ENCODE data around the gene SPPL2B.
A peak's percentile ranks its signal among the peaks of the same experiment; 100 is the strongest.
"Not testable (repeated sequence)": the region's sequence is repeated elsewhere in the genome, so short reads cannot be mapped to it uniquely, and the experiment has no call there.

Gene SPPL2B, protein sequence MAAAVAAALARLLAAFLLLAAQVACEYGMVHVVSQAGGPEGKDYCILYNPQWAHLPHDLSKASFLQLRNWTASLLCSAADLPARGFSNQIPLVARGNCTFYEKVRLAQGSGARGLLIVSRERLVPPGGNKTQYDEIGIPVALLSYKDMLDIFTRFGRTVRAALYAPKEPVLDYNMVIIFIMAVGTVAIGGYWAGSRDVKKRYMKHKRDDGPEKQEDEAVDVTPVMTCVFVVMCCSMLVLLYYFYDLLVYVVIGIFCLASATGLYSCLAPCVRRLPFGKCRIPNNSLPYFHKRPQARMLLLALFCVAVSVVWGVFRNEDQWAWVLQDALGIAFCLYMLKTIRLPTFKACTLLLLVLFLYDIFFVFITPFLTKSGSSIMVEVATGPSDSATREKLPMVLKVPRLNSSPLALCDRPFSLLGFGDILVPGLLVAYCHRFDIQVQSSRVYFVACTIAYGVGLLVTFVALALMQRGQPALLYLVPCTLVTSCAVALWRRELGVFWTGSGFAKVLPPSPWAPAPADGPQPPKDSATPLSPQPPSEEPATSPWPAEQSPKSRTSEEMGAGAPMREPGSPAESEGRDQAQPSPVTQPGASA

DNA sequence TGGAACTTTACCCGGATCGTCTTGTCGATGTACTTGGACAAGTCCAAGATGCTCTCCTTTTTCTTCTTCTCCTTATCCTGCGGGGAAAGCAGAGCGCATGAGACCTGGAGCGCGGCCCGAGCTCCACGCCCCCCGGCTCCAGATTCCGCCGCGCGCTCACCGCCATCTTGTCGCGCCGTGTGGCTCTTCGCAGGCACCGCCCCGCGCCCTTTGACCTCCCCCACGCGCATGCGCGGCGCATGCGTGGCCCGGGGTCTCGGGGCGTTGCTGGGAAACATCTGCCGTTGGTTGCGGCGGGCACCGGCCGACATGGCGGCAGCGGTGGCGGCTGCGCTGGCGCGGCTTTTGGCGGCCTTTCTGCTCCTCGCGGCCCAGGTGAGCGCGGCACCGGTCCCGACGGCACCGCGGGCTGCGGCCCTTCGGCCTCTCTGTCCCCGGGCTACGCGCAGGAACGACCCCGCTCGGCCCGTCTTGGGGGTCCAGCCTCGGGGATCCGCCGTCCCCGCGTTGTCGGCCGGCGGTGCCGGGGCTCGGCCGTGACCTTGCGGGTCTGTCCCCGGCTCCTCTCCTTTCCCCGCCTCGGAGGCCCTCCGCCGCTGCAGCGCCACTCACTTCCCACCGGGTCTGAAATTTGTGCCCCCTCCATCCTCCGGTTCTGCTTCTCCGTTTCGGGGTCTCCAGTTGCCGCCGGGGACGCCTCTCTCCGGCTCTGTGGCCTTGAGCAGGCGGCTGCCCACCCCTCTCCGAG is at the start of gene SPPL2B, which contains the start of gene LSM7:
SPPL2B (plus strand) TSS at position 284 of the 748 bp plus-strand sequence; CDS start at position 310, 26 bp downstream.
LSM7 (minus strand) TSS at position 186 of the 748 bp plus-strand sequence; CDS start at position 166, 20 bp downstream.
- DNase-seq (ENCODE audit: low spot score), result peak; percentile 90

DNA sequence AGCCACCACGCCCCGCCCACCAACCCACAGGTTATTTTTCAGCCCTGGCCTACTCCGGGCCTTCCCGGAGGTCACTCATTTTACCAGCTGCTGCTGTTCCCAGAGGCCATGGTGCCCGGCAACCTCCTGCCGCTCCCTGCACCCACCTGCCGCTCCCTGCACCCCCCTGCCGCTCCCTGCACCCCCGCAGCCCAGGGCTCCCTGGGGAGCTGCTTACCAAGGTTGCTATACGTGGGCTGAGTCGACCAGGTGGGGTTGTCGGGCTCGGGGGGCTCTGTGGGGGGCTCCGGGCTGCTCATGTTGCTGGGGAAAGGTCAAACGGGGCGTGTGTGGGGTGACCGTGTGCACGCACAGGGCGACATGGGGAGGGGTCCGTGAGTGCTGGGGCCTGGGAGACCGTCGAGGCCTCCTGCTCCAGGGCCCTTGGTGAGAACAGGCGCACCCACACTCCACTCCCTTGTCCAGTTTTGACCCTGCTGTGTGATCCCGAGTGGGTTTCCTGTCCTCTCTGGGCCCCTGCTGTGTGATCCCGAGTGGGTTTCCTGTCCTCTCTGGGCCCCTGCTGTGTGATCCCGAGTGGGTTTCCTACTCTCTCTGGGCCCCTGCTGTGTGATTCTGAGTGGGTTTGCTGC is 47.7 kb upstream of the SPPL2B start:
- DNase-seq (ENCODE audit: low spot score), result no peak

DNA sequence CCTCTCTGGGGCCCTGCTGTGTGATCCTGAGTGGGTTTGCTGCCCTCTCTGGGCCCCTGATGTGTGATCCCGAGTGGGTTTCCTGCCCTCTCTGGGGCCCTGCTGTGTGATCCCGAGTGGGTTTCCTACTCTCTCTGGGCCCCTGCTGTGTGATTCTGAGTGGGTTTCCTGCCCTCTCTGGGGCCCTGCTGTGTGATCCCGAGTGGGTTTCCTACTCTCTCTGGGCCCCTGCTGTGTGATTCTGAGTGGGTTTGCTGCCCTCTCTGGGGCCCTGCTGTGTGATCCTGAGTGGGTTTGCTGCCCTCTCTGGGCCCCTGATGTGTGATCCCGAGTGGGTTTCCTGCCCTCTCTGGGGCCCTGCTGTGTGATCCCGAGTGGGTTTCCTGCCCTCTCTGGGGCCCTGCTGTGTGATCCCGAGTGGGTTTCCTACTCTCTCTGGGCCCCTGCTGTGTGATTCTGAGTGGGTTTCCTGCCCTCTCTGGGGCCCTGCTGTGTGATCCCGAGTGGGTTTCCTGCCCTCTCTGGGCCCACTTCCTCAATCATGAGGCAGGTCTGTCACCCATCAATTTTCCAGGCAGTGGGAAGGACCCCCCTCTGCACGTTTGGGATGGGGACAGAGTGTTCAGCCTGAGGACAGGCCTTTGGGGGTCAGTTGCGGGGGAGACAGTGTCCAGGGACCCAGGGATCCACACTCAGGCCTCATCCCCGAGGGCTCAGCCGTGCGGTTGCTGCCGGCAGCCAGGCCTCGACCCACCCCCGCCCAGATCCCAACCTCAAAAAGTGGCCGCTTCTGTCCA is 47.0 kb upstream of the SPPL2B start:
- not testable (repeated sequence) for DNase-seq (ENCODE audit: low spot score)

DNA sequence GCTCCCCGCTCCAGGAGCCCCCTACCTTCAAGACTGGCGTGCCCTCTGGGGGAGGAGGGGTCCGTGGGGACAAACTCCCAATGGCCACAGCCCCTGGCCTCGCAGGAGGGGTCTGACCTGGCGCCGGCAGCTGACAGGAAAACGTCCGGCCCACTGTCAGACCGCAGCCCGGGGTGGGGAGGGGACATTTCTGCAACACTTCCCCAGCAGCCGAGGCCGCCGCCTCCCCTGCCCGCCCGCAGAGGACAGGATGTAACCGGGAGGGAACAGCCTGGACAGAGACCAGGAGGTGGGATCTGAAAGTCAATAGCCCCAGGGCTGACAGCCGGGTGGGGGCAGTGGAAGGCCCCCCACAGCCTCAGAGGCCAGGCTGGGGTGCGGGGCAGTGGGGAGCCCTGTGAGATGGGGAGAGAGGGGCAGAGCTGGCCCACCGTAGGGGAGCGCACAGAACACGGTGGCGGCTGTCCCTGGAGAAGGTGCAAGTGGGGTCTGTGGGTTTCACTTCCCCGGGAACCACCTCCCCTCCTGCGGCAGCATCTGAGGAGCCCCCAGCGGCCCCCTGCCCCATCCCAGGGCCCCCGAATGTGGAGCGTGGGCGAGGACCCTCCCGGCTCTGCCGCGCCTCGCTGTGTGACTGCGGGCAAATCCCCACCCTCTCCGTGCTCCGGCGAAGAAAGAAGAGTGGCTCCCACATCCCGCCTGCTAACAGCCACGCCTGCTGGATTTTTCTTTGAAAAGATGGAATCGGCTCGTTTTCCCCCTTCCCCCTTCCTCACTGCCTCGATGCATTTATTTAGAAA is 46.2 kb upstream of the SPPL2B start, which contains the start of gene PEAK3:
PEAK3 (minus strand) TSS at position 114 of the 800 bp plus-strand sequence. CDS start 1,244 bp downstream, outside the sequence.
- DNase-seq (ENCODE audit: low spot score), result peak; percentile 39

DNA sequence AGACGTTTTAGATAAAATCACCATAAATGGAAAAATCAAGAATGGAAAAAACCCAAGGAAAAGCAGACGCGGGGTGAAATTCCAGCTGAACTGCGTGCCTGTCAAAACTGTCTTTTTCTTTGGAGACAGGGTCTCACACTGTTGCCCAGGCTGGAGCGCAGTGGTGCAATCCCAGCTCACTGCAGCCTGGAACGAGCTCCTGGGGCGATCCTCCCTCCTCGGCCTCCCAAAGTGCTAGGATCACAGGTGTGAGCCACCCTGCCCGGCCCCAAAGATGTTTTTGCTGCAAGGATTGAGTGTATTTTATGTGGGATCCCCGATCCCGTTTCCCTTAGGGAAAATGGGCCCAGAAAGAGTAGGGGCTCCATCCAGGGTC is 45.6 kb upstream of the SPPL2B start:
- DNase-seq (ENCODE audit: low spot score), result no peak

DNA sequence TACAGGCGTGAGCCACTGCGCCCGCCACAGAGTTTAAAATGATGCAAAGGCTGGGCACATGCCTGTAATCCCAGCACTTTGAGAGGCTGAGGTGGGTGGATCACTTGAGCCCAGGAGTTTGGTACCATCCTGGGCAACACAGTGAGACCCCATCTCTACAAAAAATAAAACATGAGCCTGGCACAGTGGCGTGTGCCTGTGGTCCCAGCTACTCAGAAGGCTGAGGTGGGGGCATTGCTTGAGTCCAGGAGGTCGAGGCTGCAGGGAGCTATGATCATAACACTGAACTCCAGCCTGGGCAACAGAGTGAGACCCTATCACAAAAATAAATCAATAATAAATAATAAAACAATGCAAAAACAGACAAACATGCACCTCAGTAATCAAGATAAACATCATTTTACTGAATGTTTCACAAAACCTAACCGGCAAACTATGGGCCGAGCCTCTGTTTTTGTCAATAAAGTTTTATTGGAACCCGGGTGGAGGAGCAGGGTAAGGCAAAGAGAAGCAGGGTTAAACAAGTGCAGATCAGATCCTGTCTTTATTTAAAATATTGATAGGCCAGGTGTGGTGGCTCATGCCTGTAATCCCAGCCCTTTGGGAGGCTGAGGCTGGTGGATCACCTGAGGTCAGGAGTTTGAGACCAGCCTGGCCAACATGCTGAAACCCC is 44.5 kb upstream of the SPPL2B start:
- DNase-seq (ENCODE audit: low spot score), result no peak

DNA sequence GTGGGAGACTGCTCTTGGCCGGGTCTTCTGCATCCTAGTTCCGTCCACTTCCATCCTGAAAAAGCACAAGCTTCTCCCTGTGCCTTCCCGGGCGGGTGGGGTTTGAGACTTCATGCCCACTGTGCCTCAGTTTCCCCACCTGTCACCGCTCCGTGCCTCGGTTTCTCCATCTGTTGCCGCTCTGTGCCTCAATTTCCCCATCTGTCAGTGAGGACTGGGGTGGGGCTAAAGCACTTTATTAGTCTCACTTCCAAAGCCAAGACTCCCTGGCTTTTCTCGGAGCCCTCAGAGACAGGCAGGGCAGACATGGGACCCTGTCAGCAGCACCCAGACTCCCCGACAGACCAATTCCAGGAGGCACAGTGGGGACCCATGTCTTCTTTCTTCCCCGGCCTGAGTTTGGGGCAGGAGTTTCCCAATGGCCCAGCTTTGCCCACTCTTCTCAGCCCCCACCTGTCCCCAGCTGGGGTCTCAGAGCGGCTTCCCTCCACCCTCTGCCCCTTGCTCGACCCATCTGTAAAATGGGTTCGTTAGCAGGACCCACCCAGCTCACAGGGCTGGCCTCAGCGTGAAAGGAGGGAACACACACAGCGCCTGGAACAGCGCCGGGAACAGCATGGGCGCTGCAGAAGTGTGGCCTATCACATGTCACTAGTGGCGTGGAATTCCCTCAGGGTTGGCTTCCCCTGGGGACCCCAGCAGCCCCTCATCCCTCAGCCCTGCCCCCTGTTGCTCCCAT is 41.9 kb upstream of the SPPL2B start:
- no peak for DNase-seq (ENCODE audit: low spot score)

DNA sequence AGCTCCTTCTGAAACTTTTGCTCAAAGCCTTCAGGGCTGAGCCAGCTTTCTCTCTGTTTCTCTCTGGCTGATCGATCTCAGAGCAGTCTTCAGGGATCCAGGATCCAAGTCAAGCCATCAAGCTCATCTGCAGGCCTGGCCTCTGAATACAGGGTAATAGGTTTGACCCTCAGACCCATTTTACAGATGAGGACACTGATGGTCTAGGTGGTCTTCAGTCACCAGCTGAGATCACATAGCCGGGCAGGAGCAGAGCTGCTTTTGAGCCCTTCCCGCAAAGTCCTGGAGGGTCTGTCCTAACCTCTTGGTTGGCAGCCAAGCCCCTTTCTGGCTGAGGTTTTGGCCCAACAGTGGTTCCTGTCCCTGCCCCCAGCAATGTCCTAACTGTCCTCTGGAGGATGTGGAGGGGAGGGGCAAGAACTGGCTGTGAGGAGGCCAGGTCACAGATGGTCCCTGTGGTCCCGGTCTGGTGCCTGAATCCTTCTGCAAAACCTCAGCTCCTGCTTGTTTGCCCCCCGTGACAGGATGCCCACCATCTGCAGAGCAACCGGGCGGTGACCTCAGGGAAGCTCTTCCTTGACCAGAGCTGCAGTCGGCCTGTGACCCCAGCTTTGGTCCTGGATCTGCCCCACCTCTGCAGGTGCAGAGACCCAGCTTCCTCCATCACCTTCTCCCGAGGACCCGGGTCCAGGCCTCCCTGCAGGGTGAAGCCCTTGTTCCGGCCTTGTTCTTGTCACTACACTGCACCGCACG is 40.7 kb upstream of the SPPL2B start:
- no peak for DNase-seq (ENCODE audit: low spot score)

DNA sequence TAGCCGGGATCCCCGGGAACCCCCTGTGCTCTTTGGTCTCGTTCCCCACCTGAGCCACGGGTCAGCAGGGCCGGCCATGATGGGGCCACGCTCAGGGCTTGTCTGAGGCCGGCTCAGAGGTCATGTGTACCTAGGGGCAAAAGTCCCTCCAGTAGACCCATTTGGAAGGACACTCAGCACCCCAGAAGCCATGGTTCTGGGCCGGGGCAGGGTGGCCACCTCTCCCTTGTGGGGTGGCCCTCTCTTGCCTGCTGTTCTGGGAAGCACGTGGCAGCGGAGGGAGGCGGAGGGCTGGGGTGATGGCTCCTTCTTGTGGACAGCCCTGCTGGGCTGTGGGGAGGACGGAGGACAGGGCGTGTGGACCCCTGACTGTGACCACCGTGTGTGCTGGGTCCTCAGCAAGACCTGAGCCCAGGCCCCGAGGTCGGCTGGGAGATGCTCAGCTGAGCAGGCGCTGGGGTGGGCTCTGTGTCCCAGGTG is 40.1 kb upstream of the SPPL2B start:
- no peak for DNase-seq (ENCODE audit: low spot score)

DNA sequence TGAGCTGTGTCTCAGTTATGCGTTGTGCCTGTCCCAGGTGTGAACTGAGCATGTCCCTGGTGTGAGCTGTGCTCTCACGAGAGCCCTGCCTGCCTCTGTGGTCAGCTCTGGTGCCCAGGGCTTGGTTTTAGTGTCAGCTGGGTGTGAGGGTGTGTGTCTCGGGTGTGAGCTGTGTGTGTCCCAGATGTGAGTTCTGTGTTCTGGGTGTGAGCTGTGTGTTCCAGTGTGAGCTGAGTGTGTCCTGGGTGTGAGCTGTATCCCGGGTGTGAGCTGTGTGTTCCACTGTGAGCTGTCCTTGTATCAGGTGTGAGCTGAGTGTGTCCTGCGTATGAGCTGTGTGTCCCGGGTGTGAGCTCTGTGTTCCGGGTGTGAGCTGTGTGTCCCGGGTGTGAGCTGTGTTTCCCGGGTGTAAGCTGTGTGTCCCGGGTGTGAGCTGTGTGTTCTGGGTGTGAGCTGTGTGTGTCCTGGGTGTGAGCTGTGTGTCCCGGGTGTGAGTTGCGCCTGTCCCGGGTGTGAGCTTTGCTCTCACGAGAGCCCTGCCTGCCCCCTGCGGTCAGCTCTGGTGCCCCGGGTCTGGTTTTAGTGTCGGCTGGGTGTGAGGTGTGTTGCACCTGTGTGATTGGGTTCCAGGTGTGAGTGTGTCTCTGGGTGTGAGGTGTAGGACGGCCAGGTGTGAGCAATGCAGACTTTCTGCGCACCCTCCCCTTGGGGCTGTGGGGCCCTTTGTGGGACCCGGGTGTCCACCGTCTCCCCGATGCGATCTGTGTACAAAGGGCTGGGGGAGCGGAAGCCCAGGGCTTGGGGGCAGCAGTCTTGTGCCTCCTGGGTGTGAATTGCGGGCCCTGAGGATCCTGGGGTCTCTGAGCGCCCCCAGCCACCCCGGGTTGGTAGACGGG is 39.4 kb upstream of the SPPL2B start:
- no peak for DNase-seq (ENCODE audit: low spot score)

DNA sequence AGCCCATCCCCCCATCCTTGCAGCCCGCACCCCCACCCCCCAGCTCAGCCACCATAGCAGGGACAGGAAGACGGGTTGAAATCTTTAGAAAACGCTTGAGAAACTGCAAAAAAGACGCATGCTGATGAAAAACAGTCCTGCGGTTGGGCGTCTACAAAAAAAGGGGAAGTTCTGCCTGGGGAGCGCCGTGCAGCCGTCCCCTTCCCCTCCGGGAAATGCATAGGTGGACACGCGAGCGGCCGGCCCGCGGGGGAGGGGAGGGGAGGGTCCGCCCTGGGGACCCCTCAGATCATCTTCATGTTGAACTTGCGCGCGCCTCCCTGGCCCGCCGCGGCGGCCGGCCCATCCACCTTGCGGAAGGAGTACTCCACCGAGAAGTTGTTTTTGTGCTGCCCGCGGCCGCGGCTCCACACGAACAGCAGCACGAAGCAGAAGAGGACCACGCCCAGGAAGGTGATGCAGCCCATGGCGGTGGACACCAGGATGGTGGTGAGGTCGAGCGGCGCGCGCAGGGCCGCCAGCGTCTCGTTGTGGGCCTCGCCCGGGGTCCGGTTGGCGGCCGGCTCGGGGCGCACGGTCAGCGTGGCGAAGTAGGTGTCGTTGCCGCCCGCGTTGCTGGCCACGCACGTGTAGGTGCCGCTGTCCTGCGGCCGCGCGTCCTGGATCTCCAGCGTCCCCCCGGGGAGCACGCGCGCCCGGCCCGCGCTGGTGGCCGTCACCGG is 38.6 kb upstream of the SPPL2B start:
- DNase-seq (ENCODE audit: low spot score), result no peak

DNA sequence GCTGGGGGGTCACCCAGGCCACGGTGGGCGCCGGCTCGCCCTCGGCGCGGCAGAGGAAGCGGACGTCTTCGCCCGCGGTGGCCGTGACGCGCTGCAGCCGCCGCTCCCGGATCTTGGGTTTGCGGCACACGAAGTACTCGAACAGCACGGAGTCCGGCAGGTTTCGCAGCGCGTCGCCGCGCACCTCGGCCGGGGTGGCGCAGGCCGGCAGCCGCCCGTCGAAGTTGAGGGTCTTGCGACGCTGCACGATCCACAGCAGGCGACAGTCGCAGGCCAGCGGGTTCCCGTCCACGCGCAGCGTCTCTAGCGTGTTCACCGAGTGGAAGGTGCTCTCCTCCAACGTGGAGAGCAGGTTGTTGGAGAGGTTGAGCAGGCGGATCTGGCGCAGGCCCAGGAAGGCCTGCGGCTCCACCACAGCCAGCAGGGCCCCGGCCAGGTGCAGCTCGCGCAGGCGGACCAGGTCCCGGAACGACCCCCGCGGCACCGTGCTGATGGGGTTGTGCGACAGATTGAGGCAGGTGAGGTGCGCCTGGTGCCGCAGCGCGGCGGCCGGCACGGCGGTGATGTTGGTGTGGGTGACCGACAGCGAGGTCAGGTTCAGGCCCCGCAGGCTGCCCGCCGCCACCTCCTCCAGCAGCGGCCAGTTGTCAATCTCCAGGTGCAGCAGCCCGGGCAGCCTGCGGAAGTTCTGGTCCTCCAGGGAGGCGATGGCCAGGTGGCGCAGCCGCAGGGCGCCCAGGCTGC is 37.9 kb upstream of the SPPL2B start:
- no peak for DNase-seq (ENCODE audit: low spot score)

DNA sequence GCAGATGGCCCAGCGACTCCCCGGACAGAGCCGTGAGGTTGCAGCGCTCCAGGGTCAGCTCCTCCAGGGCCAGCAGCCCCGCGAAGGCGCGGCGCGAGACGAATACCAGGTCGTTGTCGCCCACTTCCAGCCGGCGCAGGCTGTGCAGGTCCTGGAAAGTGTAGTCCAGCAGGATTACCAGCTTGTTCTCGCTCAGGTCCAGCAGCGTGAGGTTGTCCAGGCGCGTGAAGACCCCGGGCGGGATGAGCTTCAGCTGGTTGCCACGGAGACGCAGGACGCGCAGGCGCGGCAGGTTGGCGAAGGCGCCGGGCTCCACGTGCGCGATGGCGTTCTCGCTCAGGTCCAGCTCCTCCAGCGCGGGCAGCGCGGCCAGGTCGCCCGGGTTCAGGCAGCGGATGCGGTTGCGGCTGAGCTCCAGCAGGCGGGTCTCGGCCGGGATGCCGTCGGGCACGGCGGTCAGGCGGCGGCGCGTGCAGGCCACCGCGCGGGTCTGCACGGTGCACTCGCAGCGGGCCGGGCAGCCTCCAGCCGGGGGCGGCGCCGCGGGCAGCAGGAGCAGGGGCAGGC is 37.2 kb upstream of the SPPL2B start:
- DNase-seq (ENCODE audit: low spot score), result no peak

DNA sequence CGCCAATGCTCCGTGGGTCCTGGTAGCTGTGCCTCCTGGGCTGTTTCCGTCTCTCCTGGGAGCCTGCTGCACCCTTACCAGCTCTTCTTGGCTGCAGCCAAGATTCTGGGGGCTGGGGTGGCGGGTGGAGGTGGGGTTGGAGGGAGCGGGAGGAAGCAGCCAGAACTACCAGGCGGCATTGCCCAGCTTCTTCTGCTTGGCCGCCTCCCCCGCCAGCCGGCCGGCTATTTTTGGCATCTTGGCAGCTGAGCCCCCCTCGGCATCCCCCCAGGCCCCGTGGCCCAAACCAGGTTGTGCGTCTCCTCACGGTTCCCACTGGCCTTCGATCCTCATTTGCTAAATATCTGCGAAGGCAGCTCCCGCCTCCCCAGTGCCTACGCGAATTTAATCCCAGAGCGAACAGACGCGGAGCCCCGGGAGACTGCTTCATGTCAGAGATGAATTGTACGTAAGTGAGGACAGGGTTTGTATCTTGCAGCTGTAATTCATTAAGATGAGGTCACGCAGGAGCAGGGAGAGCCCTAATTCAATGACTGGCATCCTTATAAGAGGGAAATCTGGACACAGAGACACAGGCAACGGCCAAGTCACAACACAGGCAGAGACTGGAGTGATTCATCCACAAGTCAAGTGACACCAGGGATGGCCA is 33.7 kb upstream of the SPPL2B start:
- no peak for DNase-seq (ENCODE audit: low spot score)

DNA sequence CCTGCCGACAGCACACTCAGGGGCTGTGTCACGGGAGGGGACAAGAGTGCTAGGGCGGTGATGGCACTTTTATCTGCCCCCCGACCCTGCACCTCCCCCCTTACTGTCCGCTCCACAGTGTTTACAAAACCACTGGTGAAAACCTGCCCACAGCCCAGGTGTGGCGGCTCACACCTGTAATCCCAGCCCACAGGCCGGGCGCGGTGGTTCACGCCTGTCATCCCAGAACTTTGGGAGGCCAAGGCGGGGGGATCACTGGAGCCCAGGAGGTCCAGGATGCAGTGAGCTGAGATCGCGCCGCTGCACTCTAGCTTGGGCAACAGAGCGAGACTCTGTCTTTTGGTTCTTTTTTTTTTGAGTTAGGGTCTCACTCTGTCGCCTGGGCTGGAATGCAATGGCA is 32.3 kb upstream of the SPPL2B start:
- DNase-seq (ENCODE audit: low spot score), result no peak
